ENCODE measurements around the gene TMPRSS2.

TMPRSS2 gene

DNA sequence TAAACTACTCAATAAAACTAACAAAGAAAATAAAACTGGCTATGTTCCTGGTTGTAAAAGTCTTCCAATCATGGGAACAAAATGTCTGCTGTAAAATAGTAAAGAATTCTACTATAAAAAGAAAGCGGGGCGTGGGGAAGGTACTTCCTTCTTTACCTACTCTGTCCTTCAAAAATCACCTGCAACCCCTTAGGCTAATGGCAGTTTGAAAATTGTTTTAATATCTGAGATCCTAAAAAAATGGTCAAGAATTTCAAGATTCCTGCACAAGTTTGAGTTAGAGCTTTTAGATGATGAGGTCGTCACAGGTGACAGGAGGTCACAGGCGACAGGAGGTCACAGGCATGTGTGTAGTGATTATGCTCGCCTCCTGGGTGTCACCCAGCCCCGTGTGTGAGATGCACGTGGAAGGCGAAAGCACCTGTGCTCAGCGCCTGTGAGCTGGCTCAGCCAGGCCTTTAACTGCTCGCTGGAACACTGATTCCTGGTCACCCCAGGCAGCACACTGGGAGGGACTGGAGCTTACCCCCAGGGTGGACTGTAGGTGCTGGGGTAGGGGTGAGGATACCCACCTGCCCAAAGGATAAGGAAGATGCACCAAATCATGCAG, 18.6 kb upstream of the TMPRSS2 start:
- no peaks in the 10 kb centered on the region for H4K20me1 ChIP-seq (ENCODE audit: insufficient read depth, low read length)
- no peaks in the 10 kb centered on the region for H3K36me3 ChIP-seq (ENCODE audit: insufficient read depth, low read length)
- H3K4me2 ChIP-seq (ENCODE audit: low read length): no peak overlapping the region
- H3K9me3 ChIP-seq (ENCODE audit: low read length): no peaks in the 10 kb centered on the region
- no peaks in the 10 kb centered on the region for H3K79me2 ChIP-seq (ENCODE audit: insufficient read depth, low read length)
- H2AFZ ChIP-seq (ENCODE audit: low read length): no peak overlapping the region
- no peaks in the 10 kb centered on the region for H3F3A ChIP-seq (ENCODE audit: insufficient read depth, low read length)
- no peaks in the 10 kb centered on the region for H3K9me2 ChIP-seq (ENCODE audit: low read depth, low read length)
- H3K9ac ChIP-seq (ENCODE audit: low read length): no peak overlapping the region
- no peaks in the 10 kb centered on the region for H3K4me1 ChIP-seq (ENCODE audit: insufficient read depth, low read length, severe bottlenecking)
- H3K27me3 ChIP-seq (ENCODE audit: insufficient read depth, low read length): no peaks in the 10 kb centered on the region
- TF ChIP-seq, protein P1, sequence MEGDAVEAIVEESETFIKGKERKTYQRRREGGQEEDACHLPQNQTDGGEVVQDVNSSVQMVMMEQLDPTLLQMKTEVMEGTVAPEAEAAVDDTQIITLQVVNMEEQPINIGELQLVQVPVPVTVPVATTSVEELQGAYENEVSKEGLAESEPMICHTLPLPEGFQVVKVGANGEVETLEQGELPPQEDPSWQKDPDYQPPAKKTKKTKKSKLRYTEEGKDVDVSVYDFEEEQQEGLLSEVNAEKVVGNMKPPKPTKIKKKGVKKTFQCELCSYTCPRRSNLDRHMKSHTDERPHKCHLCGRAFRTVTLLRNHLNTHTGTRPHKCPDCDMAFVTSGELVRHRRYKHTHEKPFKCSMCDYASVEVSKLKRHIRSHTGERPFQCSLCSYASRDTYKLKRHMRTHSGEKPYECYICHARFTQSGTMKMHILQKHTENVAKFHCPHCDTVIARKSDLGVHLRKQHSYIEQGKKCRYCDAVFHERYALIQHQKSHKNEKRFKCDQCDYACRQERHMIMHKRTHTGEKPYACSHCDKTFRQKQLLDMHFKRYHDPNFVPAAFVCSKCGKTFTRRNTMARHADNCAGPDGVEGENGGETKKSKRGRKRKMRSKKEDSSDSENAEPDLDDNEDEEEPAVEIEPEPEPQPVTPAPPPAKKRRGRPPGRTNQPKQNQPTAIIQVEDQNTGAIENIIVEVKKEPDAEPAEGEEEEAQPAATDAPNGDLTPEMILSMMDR (IDR thresholded peaks at IDR 0.05; ENCODE audit: low read length): no peak
- TF ChIP-seq EZH2 (IDR thresholded peaks at IDR 0.05; ENCODE audit: borderline replicate concordance, low read length): no peak
- H3K27ac ChIP-seq (ENCODE audit: low read depth, low read length, poor library complexity, severe bottlenecking): no peak overlapping the region
- no peak overlapping the region for H3K4me3 ChIP-seq (ENCODE audit: low read depth, low read length, poor library complexity, severe bottlenecking)

DNA sequence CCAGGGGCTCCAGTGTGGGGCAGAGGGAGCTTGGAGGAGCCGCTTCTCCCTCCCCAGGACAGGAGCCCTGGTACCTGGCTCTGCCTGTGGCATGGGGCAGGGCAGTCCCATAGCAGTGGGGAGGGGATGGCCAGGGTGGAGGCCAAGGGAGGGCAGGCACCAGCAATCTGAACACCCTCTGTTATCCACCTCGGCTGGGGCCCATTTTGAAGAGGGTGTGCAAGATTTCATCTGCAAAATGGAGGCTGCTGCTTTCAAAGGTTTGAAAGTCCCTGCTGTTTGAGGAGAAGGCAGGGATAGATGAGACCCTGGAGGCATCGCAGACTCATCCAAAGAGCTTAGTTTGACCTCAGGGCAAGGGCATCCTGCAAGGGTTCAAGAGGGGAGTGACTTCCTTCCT, 15.2 kb upstream of the TMPRSS2 start:
- Histone ChIP-seq H3K27me3 (ENCODE audit: insufficient read depth, low read length) (peaks cover 6% of the 10 kb centered on the region; the same call in 1 of the 2 replicates), H3K9ac (ENCODE audit: low read length) (no peak overlapping the region), H4K20me1 (ENCODE audit: insufficient read depth, low read length) (no peaks in the 10 kb centered on the region), H3K36me3 (ENCODE audit: insufficient read depth, low read length) (no peaks in the 10 kb centered on the region), H3K4me1 (ENCODE audit: insufficient read depth, low read length, severe bottlenecking) (no peaks in the 10 kb centered on the region), H3K4me3 (ENCODE audit: low read depth, low read length, poor library complexity, severe bottlenecking) (no peak overlapping the region), H3K9me2 (ENCODE audit: low read depth, low read length) (no peaks in the 10 kb centered on the region), H3K27ac (ENCODE audit: low read depth, low read length, poor library complexity, severe bottlenecking) (no peak overlapping the region), H2AFZ (ENCODE audit: low read length) (no peak overlapping the region), H3K9me3 (ENCODE audit: low read length) (no peaks in the 10 kb centered on the region), H3F3A (ENCODE audit: insufficient read depth, low read length) (no peaks in the 10 kb centered on the region), H3K4me2 (ENCODE audit: low read length) (no peak overlapping the region), H3K79me2 (ENCODE audit: insufficient read depth, low read length) (no peaks in the 10 kb centered on the region)
- no peak for TF ChIP-seq EZH2 (IDR thresholded peaks at IDR 0.05; ENCODE audit: borderline replicate concordance, low read length)
- TF ChIP-seq, protein P1 (IDR thresholded peaks at IDR 0.05; ENCODE audit: low read length): no peak

DNA sequence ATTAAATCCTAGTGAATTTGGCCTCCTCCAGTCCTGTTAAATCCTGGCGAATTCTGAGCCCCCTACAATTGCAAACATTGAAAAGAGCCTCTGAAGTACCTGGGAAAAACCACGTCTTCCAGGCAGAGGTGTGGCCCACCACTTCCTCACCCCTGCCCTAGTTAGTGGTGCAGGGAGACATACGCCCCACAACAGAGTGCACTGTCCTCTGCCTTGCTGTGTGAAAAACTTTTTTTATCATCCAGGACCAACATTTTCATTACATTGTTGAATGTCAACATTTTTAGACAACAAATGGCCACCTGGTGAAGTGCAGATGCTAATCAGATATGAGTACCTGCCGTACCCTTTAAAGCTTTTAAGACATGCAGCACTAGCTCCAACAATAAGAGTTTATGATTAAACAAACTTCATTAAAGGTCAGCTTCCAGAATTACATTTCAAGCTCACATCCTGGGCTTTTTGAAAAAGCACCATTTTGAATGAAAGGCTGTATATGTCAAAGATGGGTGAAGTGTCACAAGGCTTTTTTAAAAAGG, 13.6 kb upstream of the TMPRSS2 start:
- Histone ChIP-seq H3K79me2 (ENCODE audit: insufficient read depth, low read length) (no peaks in the 10 kb centered on the region), H4K20me1 (ENCODE audit: insufficient read depth, low read length) (no peaks in the 10 kb centered on the region), H3K4me1 (ENCODE audit: insufficient read depth, low read length, severe bottlenecking) (no peaks in the 10 kb centered on the region), H3K27me3 (ENCODE audit: insufficient read depth, low read length) (peaks cover 6% of the 10 kb centered on the region; the same call in 1 of the 2 replicates), H3K4me3 (ENCODE audit: low read depth, low read length, poor library complexity, severe bottlenecking) (no peak overlapping the region), H3K9me3 (ENCODE audit: low read length) (no peaks in the 10 kb centered on the region), H3K36me3 (ENCODE audit: insufficient read depth, low read length) (no peaks in the 10 kb centered on the region), H3K4me2 (ENCODE audit: low read length) (no peak overlapping the region), H3K9ac (ENCODE audit: low read length) (no peak overlapping the region), H3F3A (ENCODE audit: insufficient read depth, low read length) (no peaks in the 10 kb centered on the region), H3K27ac (ENCODE audit: low read depth, low read length, poor library complexity, severe bottlenecking) (no peak overlapping the region), H3K9me2 (ENCODE audit: low read depth, low read length) (no peaks in the 10 kb centered on the region), H2AFZ (ENCODE audit: low read length) (no peak overlapping the region)
- TF ChIP-seq EZH2 (IDR thresholded peaks at IDR 0.05; ENCODE audit: borderline replicate concordance, low read length): no peak
- TF ChIP-seq, protein P1 (IDR thresholded peaks at IDR 0.05; ENCODE audit: low read length): no peak
